DND-41 (cell line): ENCODE results near the gene RBL1.

Source experiments
- CTCF ChIP-seq: IDR thresholded peaks from 2 replicates; pipeline ENCODE4 v1.5.1; 2012; ENCODE audit warnings: borderline replicate concordance, low read length, moderate library complexity, mild to moderate bottlenecking; ENCODE audit not compliant: poor library complexity, severe bottlenecking; ENCODE audit errors: extremely low read depth
- EZH2 ChIP-seq: IDR thresholded peaks from 3 replicates; pipeline ENCODE4 v1.6.1; 2012; ENCODE audit warnings: borderline replicate concordance, low read depth, mild to moderate bottlenecking, moderate library complexity, low read length, inconsistent platforms; ENCODE audit not compliant: severe bottlenecking

GRCh38 chr20:37081717-37082289 is 14.0 kb downstream of the RBL1 start:
- TF ChIP-seq CTCF (peak; percentile 60), EZH2 (no peak)
